K562 (cell line): Measurements from ENCODE around the gene DNASE2. TPM values are rescaled to one million over a fixed set of nuclear protein-coding genes. Genes with fewer than 3 reads are reported as not detected.
A peak's percentile ranks its signal among the peaks of the same experiment; 100 is the strongest.

ENCODE experiments used
- CEBPB ChIP-seq: fragments of 450-650 bp; IDR thresholded peaks from 2 replicates; pipeline ENCODE4 v1.6.1; 2016; ENCODE audit warnings: missing genetic modification characterization, missing compliant biosample characterization
- CTBP1 ChIP-seq: fragments of 450-650 bp; IDR thresholded peaks from 2 replicates; pipeline ENCODE4 v1.6.1; 2016; ENCODE audit warnings: borderline replicate concordance
- GABPB1 ChIP-seq: sonication (generic); formaldehyde crosslinking; IDR thresholded peaks from 2 replicates; pipeline ENCODE4 v1.8.0; 2022; ENCODE audit warnings: mild to moderate bottlenecking, missing genetic modification reagents
- HCFC1 ChIP-seq: IDR thresholded peaks from 2 replicates; pipeline ENCODE4 v1.6.1; 2012; ENCODE audit warnings: low read depth, low read length, improper control_type of control experiment
- HNRNPUL1 ChIP-seq: fragments of 200-400 bp; formaldehyde crosslinking; IDR thresholded peaks from 2 replicates; pipeline ENCODE4 v1.6.1; 2017; ENCODE audit warnings: low read length
- HOXB6 ChIP-seq: fragments of 250-450 bp; sonication (Bioruptor Pico); IDR thresholded peaks from 2 replicates; pipeline ENCODE4 v1.5.1; 2022; ENCODE audit warnings: mild to moderate bottlenecking, borderline replicate concordance
- MAFG ChIP-seq: fragments of 450-650 bp; conservative IDR thresholded peaks from 2 replicates; pipeline ENCODE4 v1.6.1; 2016; ENCODE audit warnings: missing genetic modification characterization, missing compliant biosample characterization
- MCM2 ChIP-seq: fragments of 450-650 bp; IDR thresholded peaks from 2 replicates; pipeline ENCODE4 v1.6.1; 2017; ENCODE audit warnings: low read depth, mild to moderate bottlenecking
- RNF2 ChIP-seq: sonication (generic); IDR thresholded peaks from 2 replicates; pipeline ENCODE4 v1.6.1; 2016
- SIRT6 ChIP-seq: IDR thresholded peaks from one replicate; pipeline ENCODE4 v1.6.1; 2012; ENCODE audit warnings: low read depth, mild to moderate bottlenecking, control low read depth, inconsistent platforms, low read length, moderate library complexity
- SMAD1 ChIP-seq: fragments of 150-350 bp; IDR thresholded peaks from 2 replicates; pipeline ENCODE4 v1.6.1; 2014; ENCODE audit warnings: low read length, low read depth; ENCODE audit not compliant: partially characterized antibody
- SMAD4 ChIP-seq: fragments of 250-450 bp; sonication (Bioruptor Pico); conservative IDR thresholded peaks from 2 replicates; pipeline ENCODE4 v1.8.0; 2021; ENCODE audit warnings: inconsistent platforms, mild to moderate bottlenecking, moderate library complexity
- SMC3 ChIP-seq: conservative IDR thresholded peaks from 2 replicates; pipeline ENCODE4 v1.6.1; 2011; ENCODE audit warnings: low read depth, low read length, improper control_type of control experiment; ENCODE audit not compliant: insufficient read depth
- TAF7 ChIP-seq: fragments of 450-650 bp; IDR thresholded peaks from 2 replicates; pipeline ENCODE4 v1.6.1; 2016; ENCODE audit warnings: missing genetic modification characterization, missing compliant biosample characterization
- TCF7 ChIP-seq: sonication (generic); IDR thresholded peaks from 2 replicates; pipeline ENCODE4 v1.6.1; 2016; ENCODE audit warnings: antibody characterized with exemption, borderline replicate concordance
- XRCC5 ChIP-seq: fragments of 200-400 bp; formaldehyde crosslinking; IDR thresholded peaks from 2 replicates; pipeline ENCODE4 v1.6.1; 2017; ENCODE audit warnings: low read depth, mild to moderate bottlenecking, low read length
- ZC3H8 ChIP-seq: fragments of 450-650 bp; IDR thresholded peaks from 2 replicates; pipeline ENCODE4 v1.6.1; 2017
- ZNF436 ChIP-seq: fragments of 250-450, 450-650 bp; sonication (Bioruptor Pico); formaldehyde crosslinking; IDR thresholded peaks from 2 replicates; pipeline ENCODE4 v1.7.0; 2020; ENCODE audit warnings: mild to moderate bottlenecking
- ZNF668 ChIP-seq: fragments of 250-450 bp; sonication (Bioruptor Pico); IDR thresholded peaks from 2 replicates; pipeline ENCODE4 v1.8.0; 2022; ENCODE audit warnings: mild to moderate bottlenecking, inconsistent platforms
- ZNF75A ChIP-seq: fragments of 450-650 bp; formaldehyde crosslinking; IDR thresholded peaks from 2 replicates; pipeline ENCODE4 v1.4.0; 2020; ENCODE audit warnings: mild to moderate bottlenecking
- ZNF76 ChIP-seq: fragments of 250-450 bp; sonication (Bioruptor Pico); IDR thresholded peaks from 2 replicates; pipeline ENCODE4 v1.4.0; 2020; ENCODE audit warnings: mild to moderate bottlenecking, moderate library complexity, borderline replicate concordance
- polyA plus RNA-seq, 8 experiments: library from polyadenylated mRNA; depleted of rRNA in 4 of 8; stranded (reverse) in 5 of 8; unstranded in 3 of 8; fragments of >200 nt; fragmentation: Nextera tagmentation in 2 of 8; fragmentation: Illumina TruSeq in 1 of 8; extraction: Ambion mirVana in 2 of 8; extraction: Trizol in 1 of 8; gene quantifications; 2 replicates each; pipeline versions ENCODE4 v1.2.1 to v1.2.3, GENCODE V29; 2011 to 2014; ENCODE audit warnings: inconsistent platforms in 1 of 8, missing spikeins in 1 of 8
- total RNA-seq, 7 experiments: library from RNA; depleted of rRNA in 6 of 7; stranded (reverse); fragments of >200 nt in 6 of 7; fragmentation: Illumina TruSeq in 2 of 7; extraction: Trizol in 2 of 7; gene quantifications; 2 replicates each; pipeline versions ENCODE4 v1.2.1 to v1.2.3, GENCODE V29; 2011 to 2021; ENCODE audit warnings: low replicate concordance in 1 of 7
- TF ChIP-seq, protein P1 (sequence below): sonication (generic); formaldehyde crosslinking; IDR thresholded peaks from 2 replicates; pipeline ENCODE4 v1.8.0; 2022; ENCODE audit warnings: missing genetic modification reagents, mild to moderate bottlenecking, borderline replicate concordance
- TF ChIP-seq, protein P2 (sequence below): fragments of 150-350 bp; conservative IDR thresholded peaks from 2 replicates; pipeline ENCODE4 v1.6.1; 2014; ENCODE audit warnings: low read length

DNASE2 gene
- total and polyA plus RNA-seq, 9 of the 15 experiments (the other 6 are each of a cell fraction or from before 2014, with no cell fraction given) = 4.4 to 27.0 (median 20.2) TPM

DNA sequence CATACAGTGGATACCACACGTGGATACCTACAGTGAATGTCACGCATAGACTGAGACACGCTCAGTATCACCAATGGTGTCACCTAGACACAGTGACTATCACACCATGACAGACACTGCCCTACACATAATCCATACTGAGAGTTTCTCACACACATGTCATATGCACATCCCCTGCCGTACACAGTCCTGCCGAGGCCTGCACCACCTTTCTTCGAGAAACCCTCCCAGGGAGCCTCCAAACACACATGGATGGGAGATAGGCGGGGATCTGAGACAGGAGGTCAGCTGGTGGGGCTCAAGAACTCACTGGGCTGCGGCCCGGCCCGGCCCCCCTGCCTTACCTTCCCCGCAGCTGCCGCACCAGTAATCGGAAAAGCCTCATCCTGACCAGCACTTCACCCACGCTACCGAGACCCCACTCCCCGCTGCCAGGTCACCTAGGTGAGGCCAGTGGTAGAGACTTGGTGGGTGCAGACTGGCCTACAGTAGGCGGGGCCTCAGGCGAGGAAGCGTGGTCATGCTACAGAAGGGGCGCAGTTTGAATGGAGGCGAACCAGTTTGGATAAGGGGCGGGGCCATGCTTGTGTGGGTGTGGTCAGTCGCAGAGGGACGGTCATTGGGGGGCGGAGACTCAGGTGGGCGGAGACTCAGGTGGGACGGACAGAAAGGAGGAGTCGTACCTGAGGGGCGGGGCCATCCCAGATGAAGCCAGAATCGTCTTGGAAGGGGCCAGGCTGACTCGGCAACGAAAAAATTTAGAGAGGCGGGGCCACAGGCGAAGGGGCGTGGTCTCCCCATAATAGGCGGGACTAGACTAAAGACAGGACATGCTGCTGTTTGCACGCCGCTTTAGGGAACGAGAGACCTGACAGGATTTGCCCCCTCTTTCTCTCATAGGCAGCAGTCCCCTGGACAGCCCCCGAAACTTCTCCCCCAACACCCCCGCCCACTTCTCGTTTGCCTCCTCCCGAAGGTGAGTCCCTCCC is 40.9 kb downstream of the DNASE2 start (continued):
- no peak for TF ChIP-seq TCF7
- TF ChIP-seq TAF7 = no peak
- TF ChIP-seq SMAD1 = no peak
- TF ChIP-seq SIRT6 = no peak
- TF ChIP-seq MCM2 = no peak
- no peak for TF ChIP-seq HNRNPUL1
- no peak for TF ChIP-seq ZNF668 (CRISPR knock-in tag)
- 0 out of 2 replicates have a peak, but pooled peaks have one; percentile 34 for TF ChIP-seq XRCC5
- TF ChIP-seq SMC3 = no peak
- no peak for TF ChIP-seq ZNF76
- no peak for TF ChIP-seq RNF2
- TF ChIP-seq ZNF75A = no peak
- TF ChIP-seq ZNF436 = no peak
- 0 out of 2 replicates have a peak, but pooled peaks have one; percentile 23 for TF ChIP-seq CTBP1
- TF ChIP-seq ZC3H8 = no peak
- TF ChIP-seq GABPB1 (CRISPR knock-in tag) = no peak
- no peak for TF ChIP-seq SMAD4 (CRISPR knock-in tag)
- TF ChIP-seq, protein P1, sequence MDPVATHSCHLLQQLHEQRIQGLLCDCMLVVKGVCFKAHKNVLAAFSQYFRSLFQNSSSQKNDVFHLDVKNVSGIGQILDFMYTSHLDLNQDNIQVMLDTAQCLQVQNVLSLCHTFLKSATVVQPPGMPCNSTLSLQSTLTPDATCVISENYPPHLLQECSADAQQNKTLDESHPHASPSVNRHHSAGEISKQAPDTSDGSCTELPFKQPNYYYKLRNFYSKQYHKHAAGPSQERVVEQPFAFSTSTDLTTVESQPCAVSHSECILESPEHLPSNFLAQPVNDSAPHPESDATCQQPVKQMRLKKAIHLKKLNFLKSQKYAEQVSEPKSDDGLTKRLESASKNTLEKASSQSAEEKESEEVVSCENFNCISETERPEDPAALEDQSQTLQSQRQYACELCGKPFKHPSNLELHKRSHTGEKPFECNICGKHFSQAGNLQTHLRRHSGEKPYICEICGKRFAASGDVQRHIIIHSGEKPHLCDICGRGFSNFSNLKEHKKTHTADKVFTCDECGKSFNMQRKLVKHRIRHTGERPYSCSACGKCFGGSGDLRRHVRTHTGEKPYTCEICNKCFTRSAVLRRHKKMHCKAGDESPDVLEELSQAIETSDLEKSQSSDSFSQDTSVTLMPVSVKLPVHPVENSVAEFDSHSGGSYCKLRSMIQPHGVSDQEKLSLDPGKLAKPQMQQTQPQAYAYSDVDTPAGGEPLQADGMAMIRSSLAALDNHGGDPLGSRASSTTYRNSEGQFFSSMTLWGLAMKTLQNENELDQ (CRISPR knock-in tag) = no peak
- TF ChIP-seq HOXB6 (CRISPR knock-in tag) = no peak
- TF ChIP-seq HCFC1 = peak; percentile 32; the same call in 1 of the 2 replicates
- no peak for TF ChIP-seq MAFG (tag)
- no peak for TF ChIP-seq CEBPB (tag)
- TF ChIP-seq, protein P2, sequence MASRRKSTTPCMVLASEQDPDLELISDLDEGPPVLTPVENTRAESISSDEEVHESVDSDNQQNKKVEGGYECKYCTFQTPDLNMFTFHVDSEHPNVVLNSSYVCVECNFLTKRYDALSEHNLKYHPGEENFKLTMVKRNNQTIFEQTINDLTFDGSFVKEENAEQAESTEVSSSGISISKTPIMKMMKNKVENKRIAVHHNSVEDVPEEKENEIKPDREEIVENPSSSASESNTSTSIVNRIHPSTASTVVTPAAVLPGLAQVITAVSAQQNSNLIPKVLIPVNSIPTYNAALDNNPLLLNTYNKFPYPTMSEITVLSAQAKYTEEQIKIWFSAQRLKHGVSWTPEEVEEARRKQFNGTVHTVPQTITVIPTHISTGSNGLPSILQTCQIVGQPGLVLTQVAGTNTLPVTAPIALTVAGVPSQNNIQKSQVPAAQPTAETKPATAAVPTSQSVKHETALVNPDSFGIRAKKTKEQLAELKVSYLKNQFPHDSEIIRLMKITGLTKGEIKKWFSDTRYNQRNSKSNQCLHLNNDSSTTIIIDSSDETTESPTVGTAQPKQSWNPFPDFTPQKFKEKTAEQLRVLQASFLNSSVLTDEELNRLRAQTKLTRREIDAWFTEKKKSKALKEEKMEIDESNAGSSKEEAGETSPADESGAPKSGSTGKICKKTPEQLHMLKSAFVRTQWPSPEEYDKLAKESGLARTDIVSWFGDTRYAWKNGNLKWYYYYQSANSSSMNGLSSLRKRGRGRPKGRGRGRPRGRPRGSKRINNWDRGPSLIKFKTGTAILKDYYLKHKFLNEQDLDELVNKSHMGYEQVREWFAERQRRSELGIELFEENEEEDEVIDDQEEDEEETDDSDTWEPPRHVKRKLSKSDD = no peak
